Neural progenitor cell (in vitro differentiated cells): ENCODE results near the gene ALKAL2.

Experiments used
- CTCF ChIP-seq: fragments of 200-600 bp; sonication (generic); IDR thresholded peaks from 2 replicates; pipeline ENCODE4 v1.5.1; 2017; ENCODE audit warnings: antibody characterized with exemption, mild to moderate bottlenecking
- EZH2 ChIP-seq: fragments of 200-600 bp; sonication (generic); IDR thresholded peaks from 2 replicates; pipeline ENCODE4 v1.6.1; 2017; ENCODE audit warnings: antibody characterized with exemption, mild to moderate bottlenecking, moderate library complexity
- EZH2phosphoT487 ChIP-seq: fragments of 200-600 bp; sonication (generic); IDR thresholded peaks from 2 replicates; pipeline ENCODE4 v1.6.1; 2017; ENCODE audit warnings: antibody characterized with exemption

GRCh38 chr2:256094-256493 is 31.8 kb downstream of the ALKAL2 start:
- TF ChIP-seq EZH2 (no peak), CTCF (no peak), EZH2phosphoT487 (no peak)
